Cardiac atrium fibroblast (primary cell): Measurements from ENCODE around the gene APOL6. TPM values are rescaled to one million over a fixed set of nuclear protein-coding genes. Genes with fewer than 3 reads are reported as not detected.

ENCODE experiments used
- total RNA-seq: library from RNA; depleted of rRNA; stranded (reverse); fragments of >200 nt; gene quantifications from 2 replicates; pipeline ENCODE4 v1.2.3, GENCODE V29; 2015

Gene APOL6
- 13.4 and 16.4 TPM in 2 replicates for total RNA-seq

GRCh38 chr22:35648066-35649025 lies at the start of gene APOL6:
APOL6 (plus strand) TSS chr22:35648446; CDS start chr22:35656426, 7,980 bp downstream.

GRCh38 chr22:35617137-35617755 lies 31.0 kb upstream of the APOL6 start, which contains the start of gene MB:
MB (minus strand) TSS chr22:35617329; CDS start chr22:35617257, 72 bp downstream.

GRCh38 chr22:35717572-35717971 lies 69.3 kb downstream of the APOL6 start, which contains the start of gene APOL5:
APOL5 (plus strand) TSS chr22:35717872; CDS start chr22:35717872, 0 bp downstream.

Other genes with a start within 250 kb of the APOL6 start
- gene MCM5, start 248.3 kb upstream of the APOL6 start, total RNA-seq, result 14.1 and 21.9 TPM in 2 replicates
- gene RASD2, start 107.6 kb upstream of the APOL6 start, total RNA-seq, result not detected in 2 replicates
- not detected in 2 replicates for gene MB, start 31.1 kb upstream of the APOL6 start, total RNA-seq
- gene APOL5, start 69.4 kb downstream of the APOL6 start, total RNA-seq, result not detected in 2 replicates